H9 (cell line): Measurements from ENCODE around the gene DYRK2. TPM values are rescaled to one million over a fixed set of nuclear protein-coding genes. Genes with fewer than 3 reads are reported as not detected.

Source experiments
- DNase-seq: peaks from one replicate; pipeline ENCODE4 v3.0.0-alpha.2; 2017
- H2AFZ ChIP-seq: one replicate; pipeline ENCODE4 v1.6.1; 2013; ENCODE audit warnings: mild to moderate bottlenecking, low read length, control low read depth, moderate library complexity
- H2AK5ac ChIP-seq: 2 replicates; pipeline ENCODE4 v1.6.1; 2013; ENCODE audit warnings: low read length, control low read depth, mixed read lengths; ENCODE audit not compliant: insufficient read length
- H2BK120ac ChIP-seq: one replicate; pipeline ENCODE4 v1.6.1; 2013; ENCODE audit warnings: low read depth, mild to moderate bottlenecking, low read length, control low read depth, inconsistent platforms; ENCODE audit not compliant: poor library complexity, severe bottlenecking
- H2BK12ac ChIP-seq: 2 replicates; pipeline ENCODE4 v1.6.1; 2013; ENCODE audit warnings: low read length, control low read depth, mixed read lengths, low read depth; ENCODE audit not compliant: insufficient read length
- H2BK15ac ChIP-seq: 2 replicates; pipeline ENCODE4 v1.6.1; 2013; ENCODE audit warnings: low read depth, low read length, control low read depth
- H2BK20ac ChIP-seq: one replicate; pipeline ENCODE4 v1.6.1; 2013; ENCODE audit warnings: low read depth, mild to moderate bottlenecking, low read length, control low read depth, inconsistent platforms; ENCODE audit not compliant: poor library complexity, severe bottlenecking
- H2BK5ac ChIP-seq: 2 replicates; pipeline ENCODE4 v1.6.1; 2013; ENCODE audit warnings: low read length, control low read depth, mixed read lengths; ENCODE audit not compliant: insufficient read length
- H3K14ac ChIP-seq: 2 replicates; pipeline ENCODE4 v1.6.1; 2013; ENCODE audit warnings: low read length, control low read depth; ENCODE audit not compliant: insufficient read depth
- H3K18ac ChIP-seq: 2 replicates; pipeline ENCODE4 v1.6.1; 2013; ENCODE audit warnings: low read depth, mild to moderate bottlenecking, mixed read lengths, low read length, control low read depth; ENCODE audit not compliant: insufficient read length
- H3K23ac ChIP-seq: 2 replicates; pipeline ENCODE4 v1.6.1; 2013; ENCODE audit warnings: low read length, control low read depth, mixed read lengths, low read depth; ENCODE audit not compliant: insufficient read length
- H3K23me2 ChIP-seq: 2 replicates; pipeline ENCODE4 v1.6.1; 2013; ENCODE audit warnings: low read depth, mild to moderate bottlenecking, mixed read lengths, low read length, control low read depth; ENCODE audit not compliant: insufficient read length, poor library complexity, severe bottlenecking
- H3K27ac ChIP-seq: 2 replicates; pipeline ENCODE4 v1.5.1; 2013; ENCODE audit warnings: low read length, control low read depth, mixed read lengths, low read depth; ENCODE audit not compliant: insufficient read length
- H3K27me3 ChIP-seq: 2 replicates; pipeline ENCODE4 v1.6.1; 2013; ENCODE audit warnings: low read length, control low read depth, inconsistent platforms; ENCODE audit not compliant: insufficient read depth
- H3K4ac ChIP-seq: 2 replicates; pipeline ENCODE4 v1.6.1; 2013; ENCODE audit warnings: low read depth, mild to moderate bottlenecking, control low read depth, inconsistent platforms, low read length, moderate library complexity
- H3K4me1 ChIP-seq: 2 replicates; pipeline ENCODE4 v1.6.1; 2013; ENCODE audit warnings: low read length, control low read depth, inconsistent platforms; ENCODE audit not compliant: insufficient read depth
- H3K4me2 ChIP-seq: 2 replicates; pipeline ENCODE4 v1.6.1; 2013; ENCODE audit warnings: low read length, control low read depth, mixed read lengths; ENCODE audit not compliant: insufficient read length, insufficient read depth
- H3K56ac ChIP-seq: 2 replicates; pipeline ENCODE4 v1.6.1; 2013; ENCODE audit warnings: low read depth, mild to moderate bottlenecking, mixed read lengths, low read length, control low read depth; ENCODE audit not compliant: insufficient read length
- H3K79me1 ChIP-seq: 2 replicates; pipeline ENCODE4 v1.6.1; 2013; ENCODE audit warnings: low read depth, mild to moderate bottlenecking, moderate library complexity, low read length, control low read depth, inconsistent platforms; ENCODE audit not compliant: insufficient read depth, poor library complexity, severe bottlenecking
- H3K79me2 ChIP-seq: 2 replicates; pipeline ENCODE4 v1.6.1; 2013; ENCODE audit warnings: low read length, control low read depth, inconsistent platforms; ENCODE audit not compliant: insufficient read depth
- H3K9ac ChIP-seq: 2 replicates; pipeline ENCODE4 v1.6.1; 2013; ENCODE audit warnings: low read length, control low read depth, mixed read lengths; ENCODE audit not compliant: insufficient read length; ENCODE audit errors: extremely low read depth
- H3K9me3 ChIP-seq: one replicate; pipeline ENCODE4 v1.6.1; 2013; ENCODE audit warnings: low read depth, low read length, inconsistent platforms; ENCODE audit not compliant: control insufficient read depth
- H3T11ph ChIP-seq: one replicate; pipeline ENCODE4 v1.6.1; 2013; ENCODE audit warnings: mild to moderate bottlenecking, low read length, control low read depth, inconsistent platforms
- H4K20me1 ChIP-seq: one replicate; pipeline ENCODE4 v1.6.1; 2013; ENCODE audit not compliant: control insufficient read depth, insufficient read length, insufficient read depth
- H4K5ac ChIP-seq: 2 replicates; pipeline ENCODE4 v1.6.1; 2013; ENCODE audit warnings: low read depth, mild to moderate bottlenecking, mixed read lengths, low read length, control low read depth; ENCODE audit not compliant: insufficient read length
- H4K8ac ChIP-seq: replicated peaks from 2 replicates; pipeline ENCODE4 v1.6.1; 2013; ENCODE audit warnings: low read length, control low read depth, mixed read lengths, low read depth; ENCODE audit not compliant: insufficient read length
- H4K91ac ChIP-seq: 2 replicates; pipeline ENCODE4 v1.6.1; 2013; ENCODE audit warnings: low read depth, mild to moderate bottlenecking, moderate library complexity, mixed read lengths, low read length, control low read depth; ENCODE audit not compliant: insufficient read length
- H3K27ac Mint-ChIP-seq, 3 experiments: 2 replicates in 2 of 3; 3 replicates in 1 of 3; pipeline ENCODE4 v1.8.0; 2020 to 2021; ENCODE audit warnings: mixed read lengths in 3 of 3, mild to moderate bottlenecking in 1 of 3, moderate library complexity in 1 of 3
- H3K27me3 Mint-ChIP-seq: 2 replicates; pipeline ENCODE4 v1.8.0; 2021; ENCODE audit warnings: low read depth, mild to moderate bottlenecking, moderate library complexity, mixed read lengths
- H3K36me3 Mint-ChIP-seq, 3 experiments: 2 replicates in 2 of 3; 3 replicates in 1 of 3; pipeline ENCODE4 v1.8.0; 2020 to 2021; ENCODE audit warnings: low read depth in 3 of 3, mixed read lengths in 3 of 3; ENCODE audit not compliant: insufficient read depth in 1 of 3
- H3K4me1 Mint-ChIP-seq, 2 experiments: 2 replicates each; pipeline ENCODE4 v1.8.0; 2020; ENCODE audit warnings: mixed read lengths in 2 of 2
- H3K4me3 Mint-ChIP-seq, 2 experiments: 2 replicates in 1 of 2; 3 replicates in 1 of 2; pipeline ENCODE4 v1.8.0; 2020 to 2021; ENCODE audit warnings: mild to moderate bottlenecking in 2 of 2, mixed read lengths in 2 of 2, moderate library complexity in 1 of 2
- H3K9me3 Mint-ChIP-seq, 2 experiments: 2 replicates in 1 of 2; 3 replicates in 1 of 2; pipeline ENCODE4 v1.8.0; 2020; ENCODE audit warnings: mild to moderate bottlenecking in 2 of 2, mixed read lengths in 2 of 2, moderate library complexity in 1 of 2
- WGBS: extraction: QIAGEN DNeasy Blood & Tissue Kit; methylation state at CpG from one replicate; pipeline ENCODE4 v1.1.7; 2013; ENCODE audit warnings: missing lambda C conversion rate, low lambda C conversion rate, mixed read lengths; ENCODE audit not compliant: insufficient read length; ENCODE audit errors: extremely low coverage; 5-methylcytosine and 5-hydroxymethylcytosine counted together
- total RNA-seq: library from RNA; stranded (reverse); gene quantifications from 2 replicates; pipeline ENCODE4 v1.2.1, GENCODE V29; 2021
- TF ChIP-seq, protein P1 (sequence below): fragments of 200-600 bp; sonication (generic); conservative IDR thresholded peaks from 3 replicates; pipeline ENCODE4 v1.8.0; 2021; ENCODE audit warnings: antibody characterized with exemption, mild to moderate bottlenecking

The DYRK2 gene
- total RNA-seq, 1 experiment from 2014 or later: 40.6 TPM

DNA sequence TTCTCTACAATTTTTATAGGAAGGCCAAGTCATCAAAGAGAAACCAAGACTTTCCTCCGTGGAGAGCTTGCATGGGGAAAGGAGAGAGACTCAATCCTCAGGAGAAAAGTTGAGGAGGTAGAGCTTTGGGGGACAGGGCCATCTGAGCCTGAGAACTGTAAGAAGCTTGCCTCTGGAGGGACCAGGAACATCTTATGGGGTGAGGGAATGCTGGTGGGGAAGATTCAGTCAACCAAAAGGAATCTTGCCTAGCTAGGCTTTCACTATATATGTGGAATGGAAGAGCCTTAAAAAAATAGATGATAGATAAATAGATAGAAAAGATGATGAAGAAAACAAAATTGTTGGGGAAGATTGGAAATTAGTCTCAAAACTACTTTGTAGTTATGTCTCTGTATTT lies 63.5 kb downstream of the DYRK2 start:
- H3K27me3 Mint-ChIP-seq: no peaks in the 10 kb centered on the region
- Histone ChIP-seq H3K9ac (no peak overlapping the region), H3K23ac (no peak overlapping the region), H3K79me2 (no peaks in the 10 kb centered on the region), H3K27me3 (0 out of 2 replicates have a peak, but pooled peaks cover 2% of the 10 kb centered on the region), H2AK5ac (no peak overlapping the region), H4K8ac (no peak overlapping the region), H3K27ac (no peak overlapping the region), H4K91ac (no peak overlapping the region), H3T11ph (no peak overlapping the region), H3K4ac (no peak overlapping the region), H2BK120ac (no peak overlapping the region), H2AFZ (no peak overlapping the region), H3K4me1 (no peaks in the 10 kb centered on the region; the same call in 1 of the 2 replicates), H3K56ac (no peak overlapping the region), H2BK12ac (no peak overlapping the region), H2BK20ac (no peak overlapping the region), H3K4me2 (no peak overlapping the region), H3K23me2 (no peaks in the 10 kb centered on the region), H3K9me3 (no peaks in the 10 kb centered on the region), H4K20me1 (no peaks in the 10 kb centered on the region), H4K5ac (no peak overlapping the region), H3K14ac (no peak overlapping the region), H3K18ac (no peak overlapping the region), H2BK5ac (no peak overlapping the region), H2BK15ac (no peak overlapping the region), H3K79me1 (no peaks in the 10 kb centered on the region)
- peaks cover 0 to 3% of the 10 kb centered on the region in 2 experiments; a peak in 1 of 5 replicates for H3K9me3 Mint-ChIP-seq
- H3K27ac Mint-ChIP-seq: no peak overlapping the region
- H3K4me3 Mint-ChIP-seq: no peak overlapping the region
- no peak for DNase-seq
- no CpG with 5 or more reads among the region's 1 CpG for WGBS
- H3K4me1 Mint-ChIP-seq: peaks cover 11 to 17% of the 10 kb centered on the region in 2 experiments
- TF ChIP-seq, protein P1, sequence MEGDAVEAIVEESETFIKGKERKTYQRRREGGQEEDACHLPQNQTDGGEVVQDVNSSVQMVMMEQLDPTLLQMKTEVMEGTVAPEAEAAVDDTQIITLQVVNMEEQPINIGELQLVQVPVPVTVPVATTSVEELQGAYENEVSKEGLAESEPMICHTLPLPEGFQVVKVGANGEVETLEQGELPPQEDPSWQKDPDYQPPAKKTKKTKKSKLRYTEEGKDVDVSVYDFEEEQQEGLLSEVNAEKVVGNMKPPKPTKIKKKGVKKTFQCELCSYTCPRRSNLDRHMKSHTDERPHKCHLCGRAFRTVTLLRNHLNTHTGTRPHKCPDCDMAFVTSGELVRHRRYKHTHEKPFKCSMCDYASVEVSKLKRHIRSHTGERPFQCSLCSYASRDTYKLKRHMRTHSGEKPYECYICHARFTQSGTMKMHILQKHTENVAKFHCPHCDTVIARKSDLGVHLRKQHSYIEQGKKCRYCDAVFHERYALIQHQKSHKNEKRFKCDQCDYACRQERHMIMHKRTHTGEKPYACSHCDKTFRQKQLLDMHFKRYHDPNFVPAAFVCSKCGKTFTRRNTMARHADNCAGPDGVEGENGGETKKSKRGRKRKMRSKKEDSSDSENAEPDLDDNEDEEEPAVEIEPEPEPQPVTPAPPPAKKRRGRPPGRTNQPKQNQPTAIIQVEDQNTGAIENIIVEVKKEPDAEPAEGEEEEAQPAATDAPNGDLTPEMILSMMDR: no peak
- peaks cover 0 to 2% (median 0%) of the 10 kb centered on the region in 3 experiments; a peak in 2 of 7 replicates for H3K36me3 Mint-ChIP-seq
